NT2/D1 (cell line): ENCODE results near the gene CHST8.

ENCODE experiments used
- SUZ12 ChIP-seq: IDR thresholded peaks from 2 replicates; pipeline ENCODE4 v1.6.1; 2011; ENCODE audit not compliant: insufficient read length, insufficient read depth; ENCODE audit errors: extremely low read depth
- YY1 ChIP-seq: IDR thresholded peaks from 2 replicates; pipeline ENCODE4 v1.6.1; 2011; ENCODE audit not compliant: insufficient read length, insufficient read depth
- ZNF274 ChIP-seq: IDR thresholded peaks from 2 replicates; pipeline ENCODE4 v1.6.1; 2011; ENCODE audit warnings: mild to moderate bottlenecking, low read depth, low read length

- no peak for TF ChIP-seq YY1
- TF ChIP-seq ZNF274 = no peak
- no peak for TF ChIP-seq SUZ12
Measured at GRCh38 chr19:33673996-33674625, 52.4 kb downstream of the CHST8 start.
